Measurements from ENCODE around the gene TAF12.
"Not testable (repeated sequence)": the region's sequence is repeated elsewhere in the genome, so short reads cannot be mapped to it uniquely, and the experiment has no call there.

The TAF12 gene

DNA sequence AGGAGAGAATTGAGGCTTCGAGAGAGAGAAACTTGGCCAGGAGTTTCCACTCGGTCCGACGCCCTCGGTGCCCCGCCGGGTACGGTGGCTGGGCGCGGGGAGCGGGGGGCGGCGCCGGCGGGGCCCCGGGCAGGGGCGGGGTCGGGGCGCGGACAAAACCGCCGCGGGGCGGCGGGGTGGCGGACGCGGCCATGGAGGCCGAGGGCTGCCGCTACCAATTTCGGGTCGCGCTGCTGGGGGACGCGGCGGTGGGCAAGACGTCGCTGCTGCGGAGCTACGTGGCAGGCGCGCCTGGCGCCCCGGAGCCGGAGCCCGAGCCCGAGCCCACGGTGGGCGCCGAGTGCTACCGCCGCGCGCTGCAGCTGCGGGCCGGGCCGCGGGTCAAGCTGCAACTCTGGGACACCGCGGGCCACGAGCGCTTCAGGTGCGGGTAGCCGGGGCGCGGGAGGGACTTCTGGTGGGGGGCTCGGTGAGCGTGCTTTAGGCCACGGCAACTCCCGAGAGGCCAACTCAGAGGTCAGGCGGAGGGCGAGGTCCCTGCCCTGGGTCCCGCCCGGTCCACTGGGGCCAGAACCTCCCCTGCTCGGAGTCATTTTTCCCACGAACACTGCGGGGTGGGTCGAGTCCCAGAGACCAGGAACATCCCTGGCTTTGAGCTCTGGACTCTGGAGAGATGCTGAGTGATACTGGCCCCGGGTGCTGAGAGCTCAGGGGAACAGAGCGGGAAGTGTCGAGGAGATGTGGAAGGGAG, 50.4 kb downstream of the TAF12 start:
- Histone ChIP-seq H3K27ac (peak overlapping the region in 16 of 21 experiments; percentile 24 to 80 (median 60)), H3K4me3 (peak overlapping the region; percentile 29 to 54 (median 49))

DNA sequence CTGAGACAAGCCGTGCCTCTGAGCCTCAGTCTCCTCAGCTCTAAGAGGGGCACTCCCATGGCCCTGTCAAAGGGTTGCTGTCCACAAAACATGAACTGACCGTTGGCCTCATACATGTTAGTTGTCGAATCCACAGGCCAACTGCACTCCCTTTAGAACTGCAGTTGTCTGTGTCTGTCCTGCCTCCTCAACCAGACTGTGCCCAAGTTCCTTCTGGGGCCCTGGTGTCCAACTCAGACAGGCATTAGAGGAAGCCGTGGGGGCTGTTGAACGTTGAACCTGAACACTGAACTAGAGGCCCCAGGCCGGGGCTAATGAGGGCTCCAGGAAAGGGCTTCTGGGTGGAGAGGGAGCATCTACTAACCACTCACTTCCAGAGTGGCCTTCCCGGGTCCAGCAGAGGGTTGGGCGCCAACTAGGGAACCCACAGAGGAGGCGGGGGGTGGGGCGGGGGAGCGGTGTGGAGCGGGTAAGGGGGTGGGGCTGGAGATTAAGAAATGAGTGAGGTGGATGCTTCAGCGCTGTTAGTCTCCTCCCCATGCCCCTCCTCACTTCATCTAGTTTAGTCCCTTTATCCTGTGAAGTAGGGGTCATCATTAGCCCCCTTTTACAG, 51.1 kb downstream of the TAF12 start, which contains the start of gene RAB42:
RAB42 (plus strand) TSS at position 558 of the 613 bp plus-strand sequence. CDS start 247 bp downstream, outside the sequence.
- Histone ChIP-seq H3K27ac (peak within 1 kb of the TSS in 17 of 21 experiments; percentile 22 to 80 (median 54)), H3K4me3 (peak within 1 kb of the TSS; percentile 29 to 54 (median 49))

DNA sequence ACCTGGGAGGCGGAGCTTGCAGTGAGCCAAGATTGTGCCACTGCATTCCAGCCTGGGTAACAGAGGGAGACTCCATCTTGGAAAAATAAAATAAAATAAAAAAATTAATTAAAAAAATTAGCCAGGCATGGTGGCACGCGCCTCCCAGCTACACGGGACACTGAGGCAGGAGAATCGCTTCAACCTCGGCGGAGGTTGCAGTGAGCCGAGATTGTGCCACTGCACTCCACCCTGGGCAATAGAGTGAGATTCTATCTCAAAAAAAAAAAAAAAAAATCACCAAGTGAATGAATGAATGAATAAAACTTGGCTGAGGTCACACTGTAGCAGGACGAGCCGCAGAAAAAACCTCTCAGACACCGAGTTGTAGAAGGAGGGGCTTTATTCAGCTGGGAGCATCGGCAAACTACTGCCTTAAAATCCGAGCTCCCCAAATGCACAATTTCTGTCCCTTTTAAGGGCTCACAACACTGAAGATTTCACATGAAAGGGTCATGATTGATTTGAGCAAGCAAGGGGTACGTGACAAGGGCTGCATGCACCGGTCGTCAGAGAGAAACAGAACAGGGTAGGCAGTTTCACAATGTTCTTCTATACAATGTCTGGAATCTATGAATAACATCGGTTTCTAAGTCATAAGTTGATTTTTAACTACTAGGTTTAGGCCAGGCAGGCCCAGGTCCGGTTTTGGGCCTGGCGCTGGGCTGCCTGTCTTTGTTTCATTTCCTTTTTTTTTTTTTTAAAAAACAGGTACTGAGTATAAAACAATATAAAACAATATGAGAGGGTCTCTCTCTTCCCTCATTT, 56.1 kb downstream of the TAF12 start:
- H3K4me3 ChIP-seq, H3K27ac ChIP-seq: not testable (repeated sequence)

DNA sequence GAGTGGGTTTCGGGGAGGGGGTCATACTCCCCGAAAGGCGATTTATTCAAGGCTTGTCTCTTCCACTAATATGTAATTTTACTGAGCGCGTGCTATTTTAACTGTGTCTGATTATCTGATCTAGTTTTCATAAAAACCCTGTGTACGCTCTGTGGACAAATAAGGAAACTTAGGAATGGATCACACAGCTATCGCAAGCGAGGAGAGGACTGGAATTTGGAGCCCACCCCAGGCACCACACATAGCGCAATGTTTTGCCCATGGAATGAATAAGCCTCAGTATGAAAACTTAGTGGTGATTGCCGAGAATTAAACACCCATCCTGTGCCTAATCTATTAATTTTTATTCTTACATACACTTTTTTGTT, 60.6 kb downstream of the TAF12 start:
- Histone ChIP-seq H3K4me3 (peak overlapping the region; percentile 73 to 100 (median 91)), H3K27ac (peak overlapping the region; percentile 54 to 97 (median 89))

DNA sequence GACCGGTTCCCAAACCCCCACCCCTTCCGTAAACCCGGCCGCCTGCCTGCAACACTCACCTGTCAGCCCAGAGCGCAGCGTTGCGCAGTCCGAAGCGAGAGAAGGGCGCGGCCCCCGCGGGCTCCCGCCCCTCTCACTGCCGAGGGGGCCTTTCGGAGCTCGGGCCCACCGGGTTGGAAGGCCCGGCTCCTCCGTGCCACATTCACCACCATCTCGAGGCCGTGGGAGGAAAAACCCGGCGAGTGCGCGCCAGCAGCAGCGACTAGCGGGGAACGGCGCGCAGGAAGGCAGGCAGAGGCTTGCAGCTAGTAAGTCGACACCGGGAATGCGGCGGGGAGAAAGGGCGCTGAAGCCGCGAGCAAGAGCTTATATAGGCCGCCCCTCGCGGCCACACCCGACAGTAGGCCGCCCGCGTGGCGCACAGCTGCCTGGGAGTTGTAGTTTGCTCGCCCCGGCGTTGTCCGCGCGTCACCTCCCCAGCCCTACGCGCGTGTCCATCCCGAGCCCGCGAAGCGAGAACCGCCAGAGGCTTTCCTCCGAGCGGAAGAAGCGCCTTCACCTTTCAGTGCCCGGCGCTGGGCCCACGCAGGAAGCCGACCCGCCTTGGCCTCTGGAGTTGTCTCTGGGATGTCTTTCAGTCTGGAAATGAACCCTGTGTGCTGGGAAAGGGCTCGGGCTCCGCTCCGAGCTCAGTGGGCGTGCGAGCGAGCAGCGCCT, 61.2 kb downstream of the TAF12 start:
- Histone ChIP-seq H3K27ac (peak overlapping the region; percentile 75 to 97 (median 89)), H3K4me3 (peak overlapping the region; percentile 73 to 100 (median 91))

DNA sequence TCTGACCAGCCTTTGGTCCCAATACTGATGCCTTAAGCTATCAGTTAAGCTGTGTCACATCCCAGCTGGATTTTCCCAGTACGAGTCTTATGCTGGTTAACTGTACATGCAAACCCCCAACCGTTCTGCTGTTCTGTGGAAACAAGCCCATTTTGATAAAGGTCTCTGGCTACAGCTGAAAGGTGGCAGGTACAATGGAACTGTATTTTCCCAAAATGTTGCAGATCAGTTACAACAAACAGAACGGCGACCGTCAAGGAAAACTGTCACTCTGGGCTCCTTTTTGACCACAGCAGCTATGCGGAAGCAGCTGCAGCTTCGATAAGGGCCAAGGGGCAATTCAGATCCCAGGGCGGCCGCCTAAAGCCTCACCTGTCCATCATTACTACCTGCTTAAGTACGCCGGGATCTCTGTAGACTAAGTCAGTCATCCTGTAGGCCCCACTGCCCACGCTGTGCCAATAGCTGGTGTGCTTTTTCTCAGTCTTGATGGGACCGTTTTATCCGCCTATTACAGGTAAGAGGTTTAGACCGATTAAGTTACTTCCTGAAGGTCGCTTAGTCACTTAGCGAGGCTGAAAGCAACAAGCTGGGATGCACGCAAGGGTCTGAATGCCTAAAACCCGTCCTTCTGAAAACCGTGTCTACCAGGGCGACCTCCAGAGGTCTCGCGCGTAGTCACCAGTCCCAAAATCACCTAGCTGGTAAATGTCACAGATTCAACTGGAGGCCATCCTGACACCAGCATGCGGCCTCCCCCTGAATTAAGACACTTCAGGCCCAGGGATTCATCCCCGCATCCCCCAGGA, 61.9 kb downstream of the TAF12 start:
- Histone ChIP-seq H3K27ac (peak overlapping the region; percentile 75 to 97 (median 89)), H3K4me3 (peak overlapping the region; percentile 73 to 100 (median 91))

DNA sequence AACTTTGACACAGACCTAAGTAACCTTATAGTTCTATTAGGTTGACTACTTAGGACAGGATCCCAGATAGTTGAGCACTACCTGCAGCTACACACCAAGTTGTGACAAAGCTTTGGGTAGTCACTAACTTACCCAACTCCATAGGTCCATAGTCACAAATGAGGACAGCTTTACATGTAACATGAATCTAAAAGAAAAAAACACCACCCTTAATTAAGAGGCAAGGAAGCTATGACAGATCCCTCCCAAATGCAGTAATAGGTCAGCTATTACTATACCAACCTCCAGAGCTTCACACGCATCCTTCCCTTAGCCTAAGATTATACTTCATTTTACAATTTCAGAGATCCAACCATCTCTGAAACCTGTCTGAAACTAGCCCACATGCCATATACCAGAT, 63.5 kb downstream of the TAF12 start:
- peak overlapping the region in 5 of 7 experiments; percentile 73 to 96 (median 91) for H3K4me3 ChIP-seq
- peak overlapping the region in 4 of 21 experiments; percentile 7 to 96 (median 17) for H3K27ac ChIP-seq

DNA sequence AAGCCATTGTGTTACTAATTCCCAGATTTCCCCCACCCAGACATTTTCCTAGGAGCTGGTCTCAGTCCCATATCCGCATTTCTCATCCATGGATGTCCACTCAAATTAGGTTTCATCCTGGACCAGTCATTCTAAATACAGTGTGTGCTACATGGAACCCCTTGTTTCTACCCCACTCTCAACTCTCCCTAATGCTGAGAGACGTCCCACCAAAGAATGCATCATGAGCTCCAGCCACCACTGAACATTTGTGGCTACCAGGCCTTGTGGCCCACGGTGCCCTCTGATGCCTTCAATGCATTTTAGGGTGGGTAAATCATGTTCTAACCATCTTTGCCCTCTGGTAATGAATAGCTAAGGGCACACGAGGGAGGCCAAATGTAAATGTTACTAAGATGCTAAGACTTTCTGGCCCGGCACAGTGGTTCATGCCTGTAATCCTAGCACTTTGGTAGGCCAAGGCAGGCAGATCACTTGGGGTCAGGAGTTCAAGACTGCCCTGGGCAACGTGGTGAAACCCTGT, 64.1 kb downstream of the TAF12 start:
- peak overlapping the region in 2 of 21 experiments; percentile 7 for H3K27ac ChIP-seq
- no peak overlapping the region for H3K4me3 ChIP-seq

DNA sequence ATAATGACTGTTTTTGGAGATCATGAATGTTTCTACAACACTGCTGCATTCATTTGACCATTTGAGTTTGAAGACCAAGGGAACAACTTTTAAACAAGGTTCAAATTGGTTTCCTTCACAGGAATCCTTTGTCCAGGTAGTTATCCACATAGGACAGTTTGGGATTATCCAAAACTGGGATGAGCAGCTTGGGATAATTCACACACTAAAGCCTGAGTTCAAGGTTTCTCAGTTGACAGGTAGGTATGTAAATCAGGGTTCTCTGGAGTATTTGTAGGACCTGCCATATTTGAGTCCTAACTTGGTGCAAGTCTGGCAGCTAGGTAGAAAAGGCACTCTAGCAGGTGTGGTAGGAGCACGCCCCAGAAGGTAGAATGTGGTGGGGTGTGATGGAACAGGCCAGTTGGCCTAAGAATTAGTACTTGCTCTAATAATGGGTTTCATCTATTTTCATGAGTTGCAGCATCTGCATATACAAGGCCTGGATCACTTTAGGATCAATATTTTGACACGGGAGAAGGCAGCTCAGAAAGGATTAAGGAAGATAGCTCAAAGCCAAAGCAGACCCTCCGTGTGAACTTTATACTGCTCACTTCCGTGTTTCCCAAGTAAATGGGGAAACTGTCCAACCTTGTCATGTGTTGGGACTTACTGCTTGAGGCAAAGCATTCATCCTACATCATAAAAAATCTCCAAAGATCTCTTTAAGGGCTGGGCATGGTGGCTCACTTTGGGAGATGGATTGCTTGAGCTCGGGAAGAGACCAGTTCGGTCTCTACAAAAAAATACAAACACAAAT, 64.9 kb downstream of the TAF12 start:
- no peak overlapping the region for H3K4me3 ChIP-seq
- no peak overlapping the region for H3K27ac ChIP-seq

DNA sequence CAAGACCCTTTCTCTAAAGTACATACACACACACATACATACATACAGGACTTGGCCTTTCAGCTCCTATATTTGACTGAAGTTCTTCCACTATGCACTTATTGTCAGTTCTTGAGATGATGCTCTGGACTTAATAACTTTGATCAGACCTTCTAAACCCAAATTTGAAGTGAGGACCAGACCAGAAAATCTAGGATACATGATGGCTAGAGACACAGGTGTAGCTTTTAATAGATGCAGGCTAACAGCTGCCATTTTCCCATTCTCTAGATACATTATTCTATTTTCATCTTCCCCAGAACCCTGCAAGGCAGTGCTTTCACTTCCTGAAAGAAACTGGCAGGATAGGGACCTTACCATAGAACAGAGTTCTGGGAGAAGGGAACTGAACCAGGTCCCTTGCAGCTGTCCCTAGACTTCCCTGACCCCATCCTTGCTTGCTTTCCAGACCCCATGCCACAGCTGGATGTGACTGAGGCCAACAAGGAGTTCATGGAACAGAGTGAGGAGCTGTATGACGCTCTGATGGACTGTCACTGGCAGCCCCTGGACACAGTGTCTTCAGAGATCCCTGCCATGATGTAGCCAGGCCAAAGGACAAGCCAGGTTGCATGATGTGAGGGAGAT, 65.7 kb downstream of the TAF12 start:
- H3K27ac ChIP-seq, result no peak overlapping the region
- no peak overlapping the region for H3K4me3 ChIP-seq

DNA sequence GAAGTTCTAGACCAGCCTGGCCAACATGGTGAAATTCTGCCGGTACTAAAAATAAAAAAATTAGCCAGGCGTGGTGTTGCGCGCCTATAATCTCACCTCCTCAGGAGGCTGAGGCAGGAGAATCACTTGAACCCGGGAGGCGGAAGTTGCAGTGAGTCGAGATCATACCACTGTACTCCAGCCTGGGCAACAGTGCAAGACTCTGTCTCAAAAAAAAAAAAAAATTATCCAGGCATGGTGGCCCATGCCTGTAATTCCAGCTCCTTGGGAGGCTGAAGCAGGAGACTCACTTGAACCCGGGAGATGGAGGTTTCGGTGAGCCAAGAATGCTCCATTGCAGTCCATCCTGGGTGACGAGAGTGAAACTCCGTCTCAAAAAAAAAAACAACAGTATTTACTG, 69.3 kb downstream of the TAF12 start:
- Histone ChIP-seq H3K4me3 (no peak overlapping the region), H3K27ac (no peak overlapping the region)

DNA sequence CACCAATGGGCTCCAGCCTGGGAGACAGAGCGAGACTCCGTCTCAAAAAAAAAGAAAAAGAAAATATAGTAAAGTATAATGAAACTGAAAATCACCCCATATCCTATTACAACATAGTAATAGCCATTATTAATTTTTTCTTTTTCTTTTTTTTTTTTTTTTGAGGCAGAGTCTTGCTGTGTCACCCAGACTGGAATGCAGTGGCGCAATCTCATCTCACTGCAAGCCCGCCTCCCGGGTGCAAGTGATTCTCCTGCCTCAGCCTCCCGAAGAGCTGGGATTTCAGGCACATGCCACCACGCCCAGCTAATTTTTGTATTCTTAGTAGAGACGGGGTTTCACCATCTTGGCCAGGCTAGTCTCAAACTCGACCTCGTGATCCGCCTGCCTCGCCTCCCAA, 70.0 kb downstream of the TAF12 start:
- not testable (repeated sequence) for H3K4me3 ChIP-seq, H3K27ac ChIP-seq

DNA sequence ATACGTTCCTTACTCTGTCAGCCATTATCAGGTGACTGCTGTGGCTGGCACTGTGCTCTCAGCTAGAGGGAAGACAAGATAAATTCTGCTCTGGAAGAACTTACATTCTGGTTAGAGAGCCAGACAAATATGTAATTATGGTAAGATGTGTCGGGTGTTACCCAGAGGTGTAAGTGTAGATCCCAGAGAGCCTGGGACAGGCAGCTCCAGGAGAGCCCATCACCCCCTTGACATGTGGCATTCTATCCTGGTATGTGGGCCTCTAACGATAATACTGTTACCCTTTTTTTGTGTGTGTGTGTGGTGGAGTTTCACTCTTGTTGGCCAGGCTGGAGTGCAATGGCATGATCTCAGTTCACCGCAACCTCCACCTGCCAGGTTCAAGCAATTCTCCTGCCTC, 71.0 kb downstream of the TAF12 start:
- H3K4me3 ChIP-seq, result no peak overlapping the region
- no peak overlapping the region for H3K27ac ChIP-seq

DNA sequence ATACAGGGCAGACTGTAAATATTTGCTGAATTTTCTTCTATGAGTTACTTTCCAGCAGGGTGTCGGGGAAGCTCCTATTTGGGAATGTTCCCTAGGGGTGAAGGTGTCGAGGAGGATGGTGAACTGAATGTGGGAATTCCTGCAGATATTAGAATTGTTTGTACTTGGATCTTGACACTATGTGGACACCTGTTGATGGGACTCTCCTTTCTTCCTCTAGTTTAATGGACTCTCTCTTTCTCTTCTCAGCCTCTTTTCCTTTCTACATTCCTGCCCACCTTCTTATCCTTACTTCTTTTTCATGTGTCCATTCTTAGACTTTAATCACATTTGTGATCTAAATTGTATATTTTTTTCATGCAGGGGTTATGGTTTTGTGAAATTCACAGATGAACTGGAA, 75.9 kb downstream of the TAF12 start:
- Histone ChIP-seq H3K27ac (no peak overlapping the region), H3K4me3 (no peak overlapping the region)

DNA sequence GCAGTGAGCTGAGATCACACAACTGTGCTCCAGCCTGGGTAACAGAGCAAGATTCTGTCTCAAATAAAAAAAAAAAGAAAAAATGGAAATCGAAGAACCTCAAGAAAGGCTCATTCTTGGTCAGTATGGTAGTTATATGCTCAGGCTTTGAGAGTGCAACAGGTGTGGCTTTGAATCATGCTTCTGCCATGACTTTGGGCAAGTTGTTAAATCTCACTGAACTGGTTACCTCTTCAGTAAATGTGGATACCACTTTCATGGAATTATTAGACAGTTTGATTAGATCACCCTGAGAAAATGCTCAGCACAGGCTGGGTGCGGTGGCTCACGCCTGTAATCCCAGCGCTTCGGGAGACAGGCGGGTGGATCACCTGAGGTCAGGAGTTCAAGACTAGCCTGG, 77.1 kb downstream of the TAF12 start:
- Histone ChIP-seq H3K27ac (no peak overlapping the region), H3K4me3 (no peak overlapping the region)

DNA sequence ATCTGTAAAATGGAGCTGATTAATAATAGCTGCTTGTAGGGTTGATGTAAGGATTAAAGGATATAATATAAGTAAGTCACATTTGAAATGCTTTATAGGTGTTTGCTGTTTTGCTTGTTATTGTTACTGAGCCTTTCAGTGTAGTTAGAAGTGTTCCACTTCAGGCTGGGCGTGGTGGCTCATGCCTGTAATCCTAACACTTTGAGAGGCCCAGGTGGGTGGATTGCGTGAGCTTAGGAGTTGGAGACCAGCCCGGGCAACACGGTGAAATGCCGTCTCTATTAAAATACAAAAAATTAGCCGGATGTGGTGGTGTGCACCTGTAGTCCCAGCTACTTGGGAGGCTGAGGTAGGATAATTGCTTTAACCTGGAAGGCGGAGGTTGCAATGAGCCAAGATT, 77.8 kb downstream of the TAF12 start:
- H3K27ac ChIP-seq, result no peak overlapping the region

DNA sequence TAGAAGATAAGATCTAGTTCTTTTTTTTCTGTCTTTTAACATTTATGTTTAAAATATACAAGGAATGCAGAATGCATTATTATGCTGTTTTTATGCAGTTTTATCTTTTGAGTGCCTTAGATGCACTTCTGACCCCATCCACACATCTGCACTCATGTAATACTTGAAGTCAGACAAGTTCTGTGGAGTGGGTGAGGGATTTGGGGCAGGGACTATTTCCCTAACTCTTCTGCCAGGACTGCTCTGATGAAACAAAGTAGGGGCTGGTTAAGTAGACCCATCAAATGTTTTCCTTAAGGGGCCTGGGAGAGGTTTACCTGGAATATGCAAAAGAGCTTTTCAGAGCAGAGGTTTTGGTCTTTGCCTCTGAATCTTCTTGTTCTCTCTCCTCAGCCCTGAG, 78.6 kb downstream of the TAF12 start:
- H3K27ac ChIP-seq, result no peak overlapping the region
- no peak overlapping the region for H3K4me3 ChIP-seq

More for the DNA sequence above, 77.8 kb downstream of the TAF12 start:
- no peak overlapping the region for H3K4me3 ChIP-seq

All from skin epidermis (tissue), 12 donors.